Right lobe of liver (tissue), 4 donors: ENCODE measurements around the gene TLN1.

ENCODE experiments used
- CTCF ChIP-seq, 4 donors: fragments of 200-600 bp in 3 of 4; fragments of 450-650 bp in 1 of 4; IDR thresholded peaks; one replicate each; pipeline versions ENCODE4 v1.5.1 to v1.8.0; 2016 to 2022; ENCODE audit warnings: antibody characterized with exemption in 4 of 4, mild to moderate bottlenecking in 2 of 4
- POLR2A ChIP-seq: fragments of 450-650 bp; IDR thresholded peaks from one replicate; pipeline ENCODE4 v1.6.1; 2017; ENCODE audit warnings: antibody characterized with exemption, mild to moderate bottlenecking
- donor health status: DM: no; HTN: no; CAD: no.
- donor health status: DM: no; HTN: no; CAD: no.
- donor health status: DM: no; HTN: yes; CAD: no.

- TF ChIP-seq CTCF (IDR thresholded peaks at IDR 0.05) (no peak), POLR2A (no peak)
Measured at GRCh38 chr9:35760651-35761050, 28.7 kb upstream of the TLN1 start.
